ENCODE results near the gene CCDC187.
"Not testable (repeated sequence)": the region's sequence is repeated elsewhere in the genome, so short reads cannot be mapped to it uniquely, and the experiment has no call there.

The CCDC187 gene

GRCh38 chr9:136283291-136284235 is 20.3 kb downstream of the CCDC187 start:
- DNase-seq: peak; percentile 75

GRCh38 chr9:136282272-136282861 is 21.5 kb downstream of the CCDC187 start:
- no peak for DNase-seq

- DNase-seq: no peak
Measured at GRCh38 chr9:136281421-136282271, 22.2 kb downstream of the CCDC187 start.

GRCh38 chr9:136280535-136281315 is 23.2 kb downstream of the CCDC187 start:
- no peak for DNase-seq

DNA sequence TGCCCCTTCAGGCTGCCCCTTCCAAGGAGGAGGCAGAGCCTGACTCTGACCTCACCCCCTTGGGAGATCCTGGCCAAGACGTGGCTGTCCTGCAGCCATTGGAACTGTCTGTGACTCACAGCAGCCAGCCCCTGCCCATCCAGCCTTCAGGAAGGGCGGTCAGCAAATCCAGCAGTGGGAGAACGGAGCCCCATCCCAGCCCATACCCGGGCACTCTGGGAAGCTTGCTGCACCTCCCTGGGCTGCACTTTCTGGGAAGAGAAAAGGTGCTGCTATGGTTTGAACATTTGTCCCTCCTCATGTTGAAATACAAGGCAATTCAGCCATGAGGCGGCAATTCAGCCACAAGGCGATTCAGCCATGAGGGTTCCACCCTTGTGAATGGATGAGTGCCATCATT is 24.4 kb downstream of the CCDC187 start:
- no peak for DNase-seq

- no peak for DNase-seq
Measured at GRCh38 chr9:136278894-136279293, 25.0 kb downstream of the CCDC187 start.

- no peak for DNase-seq
Measured at GRCh38 chr9:136278221-136278620, 25.7 kb downstream of the CCDC187 start.

DNA sequence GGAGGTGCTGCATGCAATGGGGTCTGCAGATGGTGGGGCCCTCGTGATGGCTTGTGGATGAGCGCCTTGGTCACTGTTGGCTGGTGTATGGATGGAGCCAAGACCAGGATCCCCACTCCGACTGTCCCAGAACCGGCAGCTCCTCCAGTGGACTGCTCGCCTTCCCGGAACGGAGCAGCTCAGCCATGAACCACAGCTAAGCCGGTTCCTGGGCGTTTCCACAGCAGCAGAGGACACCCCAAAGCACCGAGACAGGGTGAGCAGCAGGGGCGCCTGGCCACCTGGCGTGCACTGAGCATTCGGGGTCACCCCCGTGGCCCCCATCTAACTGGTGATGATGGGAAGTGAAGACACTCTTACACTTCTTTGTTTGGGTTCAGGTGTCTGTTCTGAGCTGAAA is 26.1 kb downstream of the CCDC187 start:
- no peak for DNase-seq

GRCh38 chr9:136276716-136277115 is 27.2 kb downstream of the CCDC187 start:
- no peak for DNase-seq

GRCh38 chr9:136275655-136276429 is 28.1 kb downstream of the CCDC187 start:
- no peak for DNase-seq

GRCh38 chr9:136274786-136275654 is 28.9 kb downstream of the CCDC187 start:
- DNase-seq: no peak

- no peak for DNase-seq
Measured at GRCh38 chr9:136273921-136274785, 29.7 kb downstream of the CCDC187 start.

- no peak for DNase-seq
Measured at GRCh38 chr9:136273244-136273865, 30.5 kb downstream of the CCDC187 start.

DNA sequence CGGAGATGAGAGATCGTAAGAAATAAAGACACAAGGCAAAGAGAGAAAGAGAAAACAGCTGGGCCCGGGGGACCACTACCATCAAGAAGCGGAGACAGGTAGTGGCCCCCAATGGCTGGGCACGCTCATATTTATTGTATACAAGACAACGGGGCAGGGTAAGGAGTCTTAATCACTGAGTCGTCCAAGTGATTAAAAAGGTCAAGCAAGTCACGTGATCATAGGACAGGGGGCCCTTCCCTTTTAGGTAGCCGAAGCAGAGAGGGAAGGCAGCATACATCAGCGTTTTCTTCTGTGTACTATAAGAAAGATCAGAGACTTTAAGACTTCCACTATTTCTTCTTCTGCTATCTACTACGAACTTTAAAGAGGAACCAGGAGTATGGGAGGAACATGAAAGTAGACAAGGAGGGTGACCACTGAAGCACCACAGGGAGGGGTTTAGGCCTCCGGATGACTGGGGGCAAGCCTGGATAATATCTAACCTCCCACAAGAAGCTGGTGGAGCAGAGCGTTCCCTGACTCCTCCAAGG is 33.7 kb downstream of the CCDC187 start:
- DNase-seq: no peak

DNA sequence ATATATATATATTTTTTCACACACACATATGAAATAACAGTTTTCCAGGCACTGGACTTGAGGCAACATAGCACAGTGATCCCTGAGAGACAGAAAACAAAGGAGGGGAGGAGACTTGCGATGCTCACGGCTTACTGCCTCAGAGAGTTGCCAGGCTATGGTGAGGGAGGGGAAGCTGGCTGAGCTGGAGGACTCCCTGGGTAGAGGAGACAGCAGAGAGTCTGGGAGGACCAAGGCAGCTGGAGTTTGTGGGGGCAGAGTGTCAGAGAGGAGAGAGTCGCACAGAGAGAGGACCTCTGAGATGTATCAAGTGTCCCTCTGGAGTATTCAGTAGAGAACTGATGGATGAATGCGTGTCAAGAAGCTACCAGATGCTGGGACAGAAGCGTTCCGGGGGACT is 35.2 kb downstream of the CCDC187 start:
- DNase-seq: no peak

GRCh38 chr9:136268318-136268717 is 35.6 kb downstream of the CCDC187 start:
- DNase-seq: no peak

DNA sequence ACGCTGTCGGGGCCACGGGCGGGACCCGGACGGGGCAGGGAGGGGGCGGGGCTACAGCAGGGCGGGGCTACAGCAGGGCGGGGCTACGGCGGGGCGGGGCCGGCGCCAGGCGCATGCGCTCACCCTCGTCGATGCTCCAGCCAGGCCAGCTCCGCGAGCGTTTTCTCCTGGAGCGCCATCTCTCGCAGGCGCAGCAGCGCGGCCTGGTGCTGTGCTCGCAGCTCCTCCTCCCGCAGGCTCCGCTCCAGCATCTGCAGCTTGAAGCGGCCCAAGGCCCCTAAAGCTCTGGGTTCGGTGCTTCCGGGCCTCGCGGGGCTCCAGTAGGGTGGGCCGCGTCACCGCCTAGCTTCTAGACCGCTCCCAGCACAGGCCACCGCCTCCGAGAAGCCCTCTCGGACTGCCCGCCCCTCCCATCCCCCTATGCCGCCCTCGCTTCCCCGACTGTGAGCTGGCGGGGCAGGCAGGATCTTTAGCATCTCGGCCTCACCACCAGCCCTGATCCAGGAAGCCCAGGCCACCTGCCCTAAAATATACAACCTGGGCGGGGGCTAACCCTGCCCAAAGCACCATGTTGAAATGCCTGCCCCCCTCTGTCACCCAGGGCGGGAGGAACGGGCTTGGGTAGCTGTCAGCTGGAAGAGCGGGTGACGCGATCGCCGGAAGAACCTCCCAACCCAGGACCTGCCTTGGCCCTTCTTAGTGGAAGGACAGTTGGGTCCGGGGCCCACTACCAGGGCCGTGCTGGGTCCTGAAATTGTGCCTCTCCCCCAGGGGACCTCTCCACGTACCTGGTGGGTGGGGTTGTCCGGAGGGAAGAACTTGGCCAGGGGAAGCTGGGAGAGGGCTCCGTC is 36.4 kb downstream of the CCDC187 start:
- peak; percentile 94 for DNase-seq

- DNase-seq: not testable (repeated sequence)
Measured at GRCh38 chr9:136266641-136267040, 37.3 kb downstream of the CCDC187 start.
